Right lobe of liver (tissue), 6 donors: Measurements from ENCODE around the gene PTPRM. TPM values are rescaled to one million over a fixed set of nuclear protein-coding genes. Genes with fewer than 3 reads are reported as not detected.

ENCODE experiments used
- ATAC-seq, 4 donors: fragments of 200-7000 bp; cut with Tn5 transposase; one replicate each; pipeline ENCODE4 v1.9.1; 2020; ENCODE audit warnings: mild to moderate bottlenecking in 4 of 4, moderate library complexity in 4 of 4
- DNase-seq, 3 donors: peaks; one replicate each; pipeline ENCODE4 v3.0.0-alpha.2; 2020
- H3K27ac ChIP-seq, 3 donors: fragments of 200-600 bp; one replicate each; pipeline ENCODE4 v1.8.0; 2022
- H3K27me3 ChIP-seq, 2 donors: fragments of 200-600 bp; one replicate each; pipeline ENCODE4 v1.8.0; 2022
- H3K36me3 ChIP-seq, 4 donors: fragments of 200-600 bp; sonication (generic) in 1 of 4; one replicate each; pipeline versions ENCODE4 v1.5.1 to v1.8.0; 2017 to 2022; ENCODE audit warnings: control low read depth in 1 of 4
- H3K4me1 ChIP-seq, 4 donors: fragments of 200-600 bp; sonication (generic) in 1 of 4; one replicate each; pipeline versions ENCODE4 v1.5.1 to v1.8.0; 2017 to 2022; ENCODE audit warnings: control low read depth in 1 of 4
- H3K4me3 ChIP-seq, 3 donors: fragments of 200-600 bp; one replicate each; pipeline ENCODE4 v1.8.0; 2022
- H3K9me3 ChIP-seq, 4 donors: fragments of 200-600 bp; sonication (generic) in 1 of 4; one replicate each; pipeline versions ENCODE4 v1.5.1 to v1.8.0; 2017 to 2022; ENCODE audit warnings: control low read depth in 1 of 4
- POLR2A ChIP-seq: fragments of 450-650 bp; IDR thresholded peaks from one replicate; pipeline ENCODE4 v1.6.1; 2017; ENCODE audit warnings: antibody characterized with exemption, mild to moderate bottlenecking
- WGBS: methylation state at CpG from one replicate; pipeline ENCODE4 v1.1.6; 2018; ENCODE audit warnings: low coverage, low lambda C conversion rate; ENCODE audit not compliant: insufficient coverage; ENCODE audit errors: missing lambda C conversion rate; 5-methylcytosine and 5-hydroxymethylcytosine counted together
- intact Hi-C, 2 donors: fragments of 100-400 bp; cut with DNase I; formaldehyde crosslinking; loops; one replicate each; pipeline versions ENCODE4 v1.11.2 to v1.14.1; 2022
- total RNA-seq, 6 experiments: library from RNA; depleted of rRNA in 2 of 6; stranded (reverse); fragments of >200 nt in 2 of 6; fragmentation: NEBNext Ultra II Directional in 3 of 6; extraction: Animal tissue kit (Norgen Biotek cat#: 25700) in 3 of 6; gene quantifications; one replicate each; pipeline versions ENCODE4 v1.1.0 to v1.2.4, GENCODE V29; 2016 to 2023
- TF ChIP-seq, protein P1 (sequence below), 4 donors: fragments of 200-600 bp in 3 of 4; fragments of 450-650 bp in 1 of 4; IDR thresholded peaks; one replicate each; pipeline versions ENCODE4 v1.5.1 to v1.8.0; 2016 to 2022; ENCODE audit warnings: antibody characterized with exemption in 4 of 4, mild to moderate bottlenecking in 2 of 4
- donor health status: DM: no; HTN: yes; CAD: no.
- donor health status: DM: no; HTN: no; CAD: no.
- donor health status: DM: no; HTN: no; CAD: no.
- donor health status: DM: no; HTN: yes; CAD: no.
- donor health status: DM: no; HTN: yes; CAD: no.

The PTPRM gene
- total RNA-seq, 6 experiments from 2014 or later: 15.1 to 45.7 (median 26.5) TPM

DNA sequence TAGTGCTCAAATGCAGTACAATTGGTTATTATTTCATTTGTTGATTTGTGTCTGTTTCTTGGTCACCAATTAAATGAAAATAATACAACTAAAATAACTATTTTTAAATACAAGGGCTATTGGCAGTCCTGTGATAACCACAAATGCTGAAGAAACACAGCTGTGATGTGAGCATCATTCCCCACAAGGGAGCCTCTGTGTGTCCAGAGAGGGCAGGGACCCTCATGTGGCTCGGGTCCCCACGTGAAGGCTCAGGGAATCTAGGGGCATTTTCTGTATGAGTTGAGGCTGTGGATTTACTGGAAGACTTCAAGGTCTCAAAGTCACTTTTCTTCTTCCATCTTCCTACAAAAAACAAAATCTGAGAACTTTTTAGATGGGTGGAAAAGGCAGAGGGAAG is 726.1 kb downstream of the PTPRM start:
- DNase-seq (no peak), ATAC-seq (no peak)
- Histone ChIP-seq H3K4me3 (no peak overlapping the region), H3K9me3 (no peaks in the 10 kb centered on the region), H3K4me1 (peaks cover 0 to 6% (median under 1%) of the 10 kb centered on the region in 4 donors), H3K27me3 (no peaks in the 10 kb centered on the region), H3K27ac (no peak overlapping the region), H3K36me3 (no peaks in the 10 kb centered on the region)
- intact Hi-C loops: no loop called here
- 65% methylated on average over 2 of the region's 2 CpGs for WGBS
- no peak for TF ChIP-seq POLR2A
- TF ChIP-seq, protein P1, sequence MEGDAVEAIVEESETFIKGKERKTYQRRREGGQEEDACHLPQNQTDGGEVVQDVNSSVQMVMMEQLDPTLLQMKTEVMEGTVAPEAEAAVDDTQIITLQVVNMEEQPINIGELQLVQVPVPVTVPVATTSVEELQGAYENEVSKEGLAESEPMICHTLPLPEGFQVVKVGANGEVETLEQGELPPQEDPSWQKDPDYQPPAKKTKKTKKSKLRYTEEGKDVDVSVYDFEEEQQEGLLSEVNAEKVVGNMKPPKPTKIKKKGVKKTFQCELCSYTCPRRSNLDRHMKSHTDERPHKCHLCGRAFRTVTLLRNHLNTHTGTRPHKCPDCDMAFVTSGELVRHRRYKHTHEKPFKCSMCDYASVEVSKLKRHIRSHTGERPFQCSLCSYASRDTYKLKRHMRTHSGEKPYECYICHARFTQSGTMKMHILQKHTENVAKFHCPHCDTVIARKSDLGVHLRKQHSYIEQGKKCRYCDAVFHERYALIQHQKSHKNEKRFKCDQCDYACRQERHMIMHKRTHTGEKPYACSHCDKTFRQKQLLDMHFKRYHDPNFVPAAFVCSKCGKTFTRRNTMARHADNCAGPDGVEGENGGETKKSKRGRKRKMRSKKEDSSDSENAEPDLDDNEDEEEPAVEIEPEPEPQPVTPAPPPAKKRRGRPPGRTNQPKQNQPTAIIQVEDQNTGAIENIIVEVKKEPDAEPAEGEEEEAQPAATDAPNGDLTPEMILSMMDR (IDR thresholded peaks at IDR 0.05): no peak

DNA sequence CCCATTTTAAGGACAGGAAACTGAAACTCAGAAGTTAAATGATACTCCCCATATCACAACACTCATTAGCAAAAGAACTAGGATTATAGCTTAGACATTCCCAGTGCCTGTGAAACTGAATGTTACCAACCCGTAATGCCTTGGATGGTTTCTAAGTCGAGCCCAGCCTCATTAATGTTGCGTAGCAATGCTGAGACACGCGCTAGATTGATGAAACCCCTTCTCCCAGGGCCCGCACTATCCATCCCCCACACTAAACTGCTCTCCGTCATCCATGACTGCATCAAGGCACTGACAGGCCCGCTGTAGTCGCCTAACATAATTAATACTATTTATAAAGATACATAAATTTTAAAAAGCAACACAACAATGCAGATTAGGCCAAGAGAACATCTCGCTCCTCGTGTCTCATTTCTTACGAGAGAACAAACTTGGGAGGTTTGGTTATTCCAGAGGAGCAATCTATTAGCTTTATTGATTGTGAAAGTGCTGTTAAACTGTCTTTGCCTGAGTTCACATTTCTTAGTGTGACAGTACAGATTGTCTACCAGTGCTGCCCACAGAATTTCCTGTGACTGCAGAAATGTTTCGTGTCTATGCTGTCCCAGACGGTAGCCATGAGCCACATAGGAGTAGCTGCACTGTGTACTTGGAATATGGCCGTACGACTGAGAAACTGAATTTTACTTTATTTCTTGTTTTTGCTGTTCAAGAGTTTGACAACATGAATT is 729.9 kb downstream of the PTPRM start:
- DNase-seq: no peak
- intact Hi-C loops: no loop called here
- 94% methylated on average over 15 of the region's 16 CpGs for WGBS

GRCh38 chr18:8298186-8298585 is 731.1 kb downstream of the PTPRM start:
- WGBS: no CpG with 5 or more reads among the region's 2 CpGs
- intact Hi-C loops: no loop called here
- TF ChIP-seq, protein P1 (IDR thresholded peaks at IDR 0.05): no peak
- TF ChIP-seq POLR2A: no peak
- no peak for ATAC-seq
- Histone ChIP-seq H3K4me1 (peaks cover 0 to 38% (median 15%) of the 10 kb centered on the region in 4 donors), H3K4me3 (no peak overlapping the region), H3K9me3 (no peaks in the 10 kb centered on the region), H3K36me3 (no peaks in the 10 kb centered on the region), H3K27ac (no peak overlapping the region), H3K27me3 (no peaks in the 10 kb centered on the region)
- DNase-seq: no peak

More for the DNA sequence above, 729.9 kb downstream of the PTPRM start:
- no peak for ATAC-seq
- no peak overlapping the region for H3K27ac ChIP-seq
- H3K36me3 ChIP-seq: no peaks in the 10 kb centered on the region
- no peaks in the 10 kb centered on the region for H3K27me3 ChIP-seq
- TF ChIP-seq POLR2A: no peak
- TF ChIP-seq, protein P1 (IDR thresholded peaks at IDR 0.05): no peak
- no peaks in the 10 kb centered on the region for H3K9me3 ChIP-seq
- H3K4me1 ChIP-seq: peaks cover 0 to 38% (median 15%) of the 10 kb centered on the region in 4 donors
- no peak overlapping the region for H3K4me3 ChIP-seq

DNA sequence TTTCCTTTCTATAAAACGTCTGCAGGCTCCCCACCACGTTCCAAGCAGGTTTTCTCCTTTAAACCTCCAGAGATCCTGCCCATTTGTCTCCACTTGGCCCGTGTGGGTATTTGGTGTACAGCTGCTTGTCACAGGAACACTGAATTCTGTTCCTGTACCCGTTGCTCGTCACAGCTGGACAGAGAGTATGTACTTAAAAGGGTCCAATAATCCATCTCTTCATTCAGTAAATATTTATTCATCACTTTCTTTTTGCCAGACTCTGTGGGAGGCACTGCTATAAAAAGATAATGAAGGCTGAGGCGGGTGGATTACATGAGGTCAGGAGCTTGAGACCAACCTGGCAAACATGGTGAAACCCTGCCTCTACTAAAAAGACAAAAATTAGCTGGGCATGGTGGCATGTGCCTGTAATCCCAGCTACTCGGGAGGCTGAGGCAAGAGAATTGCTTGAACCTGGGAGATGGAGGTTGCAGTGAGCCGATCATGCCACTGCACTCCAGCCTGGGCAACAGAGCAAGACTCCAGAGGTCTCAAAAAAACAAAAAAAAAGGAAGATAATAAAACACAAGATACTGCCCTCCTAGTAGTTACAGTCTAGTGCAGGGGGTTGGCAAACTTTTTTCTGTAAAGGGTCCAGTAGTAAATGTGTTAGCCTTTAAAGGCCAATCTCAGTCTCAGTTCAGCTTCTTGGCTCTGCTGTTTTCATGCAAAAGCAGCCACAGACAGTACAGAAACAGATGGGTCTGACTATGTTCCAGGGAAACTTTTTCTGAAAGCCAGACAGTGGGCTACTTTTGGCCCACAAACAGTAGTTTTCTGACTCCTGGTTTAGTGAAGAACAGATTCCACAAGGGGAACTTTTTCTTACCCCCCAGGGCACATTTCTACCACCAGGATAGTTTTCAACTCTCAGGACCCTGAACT is 732.2 kb downstream of the PTPRM start:
- DNase-seq (peak in 2 of 3 donors; percentile 25 to 85), ATAC-seq (peak; percentile 80 to 92 (median 86))
- WGBS: 38% methylated on average over 8 of the region's 8 CpGs
- Histone ChIP-seq H3K9me3 (no peaks in the 10 kb centered on the region), H3K27me3 (no peaks in the 10 kb centered on the region), H3K27ac (peak overlapping the region in 2 of 3 donors; percentile 37 to 43), H3K36me3 (no peaks in the 10 kb centered on the region), H3K4me3 (no peak overlapping the region), H3K4me1 (peaks cover 0 to 38% (median 15%) of the 10 kb centered on the region in 4 donors)
- TF ChIP-seq, protein P1 (IDR thresholded peaks at IDR 0.05): no peak
- no peak for TF ChIP-seq POLR2A
- intact Hi-C loops: no loop called here
